Sciatic nerve (tissue), 2 donors: ENCODE results near the gene ACAD8. TPM values are rescaled to one million over a fixed set of nuclear protein-coding genes. Genes with fewer than 3 reads are reported as not detected.
"Not testable (repeated sequence)": the region's sequence is repeated elsewhere in the genome, so short reads cannot be mapped to it uniquely, and the experiment has no call there.

ENCODE experiments used
- ATAC-seq: fragments of 200-7000 bp; cut with Tn5 transposase; one replicate; pipeline ENCODE4 v1.9.1; 2020; ENCODE audit warnings: mild to moderate bottlenecking, moderate library complexity
- DNase-seq: peaks from one replicate; pipeline ENCODE4 v3.0.0-alpha.2; 2020; ENCODE audit warnings: low spot score
- intact Hi-C: fragments of 100-400 bp; cut with DNase I; formaldehyde crosslinking; loops from one replicate; pipeline ENCODE4 v1.14.2; 2022
- total RNA-seq: library from RNA; stranded (reverse); fragmentation: NEBNext Ultra II Directional; extraction: Animal tissue kit (Norgen Biotek cat#: 25700); gene quantifications from one replicate; pipeline ENCODE4 v1.2.1, GENCODE V29; 2021
- donor health status: DM: no; HTN: no; CAD: no.
- donor health status: DM: no; HTN: no; CAD: no.

The ACAD8 gene
- total RNA-seq, 1 donor from 2014 or later = 24.2 TPM

DNA sequence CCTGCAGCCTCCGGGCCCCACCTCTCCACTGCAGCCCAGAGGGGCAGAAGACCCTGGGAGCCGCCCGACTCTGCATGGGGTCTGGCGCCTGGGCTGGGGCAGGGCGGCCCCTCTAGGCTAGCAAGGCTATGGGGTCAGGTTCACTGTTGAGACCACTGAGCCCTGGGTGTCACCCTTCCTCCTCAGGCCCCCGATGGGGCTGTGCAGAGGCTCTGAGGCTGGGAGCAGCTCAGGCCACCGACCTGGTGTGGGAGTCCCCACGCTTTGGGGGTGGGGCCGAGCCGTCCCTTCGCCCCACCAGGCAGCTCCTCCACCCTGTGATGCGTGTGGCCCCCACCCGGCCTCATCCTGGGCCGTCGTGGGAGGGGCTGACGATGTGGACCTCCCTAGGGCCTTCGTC lies 28.3 kb downstream of the ACAD8 start:
- intact Hi-C loops = not testable (repeated sequence)
- ATAC-seq = peak; percentile 15

DNA sequence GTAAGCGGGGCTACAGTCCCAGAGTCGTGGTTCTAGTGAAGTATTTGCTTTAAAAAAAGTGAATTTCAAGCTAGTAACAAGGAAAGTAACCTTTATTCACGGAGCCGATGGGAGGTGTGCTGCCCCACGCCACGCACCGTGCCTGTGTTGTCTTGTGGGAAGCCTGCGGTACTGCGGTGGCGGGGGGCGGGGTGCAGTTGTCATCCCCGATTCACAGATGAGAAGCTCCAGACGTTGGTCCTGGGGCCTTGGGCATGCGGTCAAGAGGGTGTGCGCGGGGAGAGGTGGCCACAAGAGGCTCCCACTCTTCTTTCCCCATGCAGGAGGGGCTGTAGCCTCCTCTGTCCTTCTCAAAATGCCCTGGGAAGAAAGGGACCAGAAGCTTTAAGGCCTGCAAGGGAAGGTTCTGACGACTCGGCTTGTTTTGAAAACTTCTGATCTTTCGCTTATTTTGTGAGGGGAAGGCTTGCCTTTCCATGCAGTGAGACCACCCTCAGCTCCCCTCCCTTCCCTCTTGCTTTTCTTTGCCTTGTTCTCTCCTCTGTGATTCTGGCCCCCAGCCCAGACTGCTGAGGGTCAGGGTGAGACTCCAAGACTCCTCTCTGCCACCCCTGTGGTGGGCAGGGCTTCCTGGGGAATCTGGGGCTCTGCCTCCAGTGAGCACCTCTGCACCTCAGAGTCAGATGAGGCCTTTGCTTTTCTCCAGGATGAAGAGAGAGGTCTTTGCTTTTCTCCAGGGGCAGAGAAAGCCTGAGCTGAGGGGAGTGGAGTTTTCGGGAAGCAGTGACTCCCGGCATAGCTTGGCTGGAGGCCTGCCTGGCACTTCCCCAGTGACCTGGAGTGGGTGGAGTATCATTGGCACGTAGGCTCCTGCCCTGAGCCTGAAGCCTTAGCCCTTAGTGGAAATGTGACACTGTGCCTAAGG lies 29.0 kb downstream of the ACAD8 start:
- ATAC-seq (no peak), DNase-seq (peak; percentile 32)
- intact Hi-C loops = no loop called here

More for the DNA sequence above, 28.3 kb downstream of the ACAD8 start:
- not testable (repeated sequence) for DNase-seq

DNA sequence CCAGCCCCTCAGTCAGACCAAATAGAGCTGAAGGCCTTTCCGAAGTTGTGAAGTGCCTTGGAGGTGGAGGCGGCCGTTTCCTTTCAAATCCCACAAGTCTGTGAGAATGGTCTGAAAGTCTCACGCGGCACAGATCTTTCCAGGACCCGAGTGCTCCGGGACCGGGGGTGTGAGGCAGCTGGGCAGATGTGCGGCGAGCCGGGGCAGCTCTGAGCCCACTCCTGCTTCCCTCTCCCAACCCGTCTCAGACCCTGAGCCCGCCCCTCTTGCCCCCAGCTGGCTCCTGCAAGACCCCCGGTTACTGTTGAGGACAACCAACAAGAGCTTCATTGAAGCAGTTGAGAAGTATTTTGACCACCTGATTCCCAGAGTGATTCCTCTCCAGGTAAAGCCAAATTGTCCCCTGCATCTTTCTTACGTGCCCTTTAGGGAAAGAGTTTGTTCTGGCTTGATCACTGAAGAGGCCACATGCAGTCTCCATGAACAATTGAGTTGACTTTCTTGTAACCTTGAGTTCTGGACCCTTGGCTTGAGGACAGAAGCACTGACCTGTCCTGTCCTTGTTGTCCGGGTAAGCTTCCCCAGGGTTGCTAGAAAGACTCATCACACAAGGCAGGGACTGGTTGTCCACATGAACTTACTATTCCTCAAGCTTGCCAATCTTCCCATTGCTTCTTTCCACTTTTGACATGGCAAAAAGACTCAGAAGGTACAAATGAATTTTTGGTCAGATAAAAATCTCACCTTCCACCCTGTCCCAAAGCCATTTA lies 30.3 kb downstream of the ACAD8 start:
- no peak for DNase-seq
- ATAC-seq = no peak
- intact Hi-C loops = no loop called here

DNA sequence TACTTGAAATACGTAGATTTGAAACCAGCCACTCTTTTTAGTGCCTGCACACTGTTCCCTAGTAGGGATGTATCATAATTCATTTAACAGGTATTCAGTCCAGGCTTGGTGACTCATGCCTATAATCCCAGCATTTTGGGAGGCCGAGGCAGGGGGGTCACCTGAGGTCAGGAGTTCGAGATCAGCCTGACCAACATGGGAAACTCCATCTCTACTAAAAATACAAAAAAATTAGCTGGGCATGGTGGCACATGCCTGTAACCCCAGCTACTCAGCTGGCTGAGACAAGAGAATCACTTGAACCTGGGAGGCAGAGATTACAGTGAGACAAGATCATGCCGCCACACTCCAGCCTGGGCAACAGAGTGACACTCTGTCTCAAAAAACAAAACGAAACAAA lies 31.0 kb downstream of the ACAD8 start:
- ATAC-seq, DNase-seq, intact Hi-C loops: not testable (repeated sequence)

DNA sequence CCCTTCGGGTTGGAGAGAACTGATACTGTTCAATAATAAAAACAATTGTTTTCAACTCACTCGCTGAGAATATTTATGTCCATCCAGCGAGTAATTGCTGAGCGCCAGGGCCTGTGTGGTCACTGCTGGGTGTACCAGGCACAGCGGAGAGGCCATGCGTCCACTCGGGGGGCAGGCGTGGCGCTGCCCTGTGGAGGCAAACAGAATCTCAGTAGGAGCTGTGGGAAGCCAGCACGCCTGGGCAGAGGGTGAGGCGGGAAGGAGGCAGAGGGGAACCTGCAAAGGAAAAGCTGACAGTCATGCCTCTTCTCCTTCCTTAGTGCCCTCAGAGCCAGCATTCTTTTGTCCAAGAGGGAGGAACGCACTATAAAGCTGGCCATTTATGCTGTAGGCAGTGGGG lies 34.2 kb downstream of the ACAD8 start:
- DNase-seq (no peak), ATAC-seq (no peak)
- intact Hi-C loops = no loop called here

DNA sequence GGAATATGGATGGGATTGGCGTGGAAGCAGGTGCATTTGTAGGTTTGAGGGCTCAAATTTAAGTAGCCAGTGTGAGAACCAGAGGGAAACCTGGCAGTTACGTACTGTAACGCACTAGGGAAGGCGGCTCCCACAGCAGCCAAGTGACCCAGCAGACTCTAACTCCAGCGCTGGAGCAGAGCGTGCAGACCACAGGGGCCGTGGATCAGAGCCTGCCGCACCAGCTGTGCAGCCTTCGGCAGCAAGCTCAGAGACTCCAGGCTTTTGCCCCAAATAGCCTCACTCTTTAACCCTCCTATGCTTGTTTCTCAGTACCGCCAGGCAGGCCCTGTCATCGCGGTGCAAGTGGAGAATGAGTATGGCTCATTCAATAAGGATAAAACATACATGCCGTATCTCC lies 35.1 kb downstream of the ACAD8 start:
- ATAC-seq = no peak
- DNase-seq = no peak
- intact Hi-C loops = no loop called here

DNA sequence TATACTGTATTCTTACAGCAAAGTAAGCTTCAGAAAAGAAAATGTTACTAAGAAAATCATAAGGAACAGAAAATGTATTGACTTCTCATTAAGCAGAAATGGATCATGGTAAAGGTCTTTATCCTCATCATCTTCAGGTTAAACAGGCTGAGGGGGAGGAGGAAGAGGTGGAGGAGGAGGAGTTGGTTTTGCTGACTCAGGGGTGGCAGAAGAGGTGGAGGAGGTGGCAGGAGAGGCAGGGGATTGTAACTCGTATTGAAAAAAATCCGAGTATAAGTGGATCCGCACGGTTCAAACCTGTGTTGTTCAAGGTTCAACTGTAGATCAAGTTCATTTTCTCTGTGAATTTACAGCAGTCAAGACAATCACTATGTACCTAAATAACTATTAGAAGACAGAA lies 35.8 kb downstream of the ACAD8 start:
- intact Hi-C loops = no loop called here
- ATAC-seq = no peak
- no peak for DNase-seq

DNA sequence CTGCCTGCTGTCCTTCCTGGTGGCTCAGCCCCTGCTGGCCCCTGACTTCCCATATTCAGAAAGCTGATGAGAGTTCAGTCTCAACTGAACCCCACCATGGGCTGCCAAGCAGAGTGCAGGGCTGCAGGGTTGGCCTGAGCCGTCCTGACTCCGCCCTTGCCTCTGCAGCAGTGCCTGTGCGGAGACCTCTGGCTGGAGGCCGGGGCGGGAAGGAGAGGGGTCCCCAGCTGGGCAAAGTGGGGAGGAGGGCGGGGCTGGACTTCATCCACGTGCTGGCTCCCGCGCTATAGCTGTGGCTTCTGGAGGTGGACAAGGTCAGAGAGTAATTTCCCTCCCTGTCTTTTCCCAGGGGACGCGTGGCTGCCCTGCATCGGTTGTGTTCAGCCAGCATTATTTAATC lies 36.4 kb downstream of the ACAD8 start:
- DNase-seq = peak; percentile 67
- intact Hi-C loops = no loop called here
- ATAC-seq = peak; percentile 92

DNA sequence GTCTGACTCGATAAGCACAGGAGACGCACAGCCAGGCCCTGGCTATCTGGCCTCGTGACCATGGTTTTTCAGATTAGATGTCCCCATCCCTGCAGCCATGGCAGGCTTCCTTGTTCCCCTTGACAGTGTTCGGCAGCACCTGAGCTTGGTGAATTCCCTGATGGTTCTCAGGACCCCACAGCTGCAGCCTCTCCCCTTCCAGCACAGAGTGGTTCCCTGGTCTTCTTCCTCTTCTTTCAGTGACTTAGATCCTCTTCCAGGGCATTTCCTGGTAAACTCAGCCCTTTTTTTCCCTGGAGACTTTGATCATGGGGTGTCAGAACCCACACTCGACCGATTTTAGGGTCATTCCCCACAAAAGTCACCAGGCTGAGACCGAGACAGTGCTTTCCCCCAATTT lies 37.3 kb downstream of the ACAD8 start:
- intact Hi-C loops = no loop called here
- ATAC-seq (no peak), DNase-seq (no peak)

DNA sequence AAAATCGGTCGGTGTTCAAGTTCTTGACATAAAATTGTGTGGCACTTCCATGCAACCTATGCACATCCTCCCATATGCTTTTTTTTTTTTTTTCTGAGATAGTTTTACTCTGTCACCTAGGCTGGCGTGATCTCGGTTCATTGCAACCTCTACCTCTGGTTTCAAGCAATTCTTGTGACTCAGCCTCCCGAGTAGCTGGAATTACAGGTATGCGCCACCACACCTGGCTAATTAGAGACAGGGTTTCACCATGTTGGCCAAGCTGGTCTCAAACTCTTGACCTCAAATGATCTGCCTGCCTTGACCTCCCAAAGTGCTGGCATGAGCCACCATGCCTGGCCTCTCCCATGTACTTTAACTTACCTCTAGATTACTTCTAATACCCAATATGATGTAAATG lies 37.8 kb downstream of the ACAD8 start:
- ATAC-seq (no peak), DNase-seq (no peak)
- intact Hi-C loops = no loop called here

DNA sequence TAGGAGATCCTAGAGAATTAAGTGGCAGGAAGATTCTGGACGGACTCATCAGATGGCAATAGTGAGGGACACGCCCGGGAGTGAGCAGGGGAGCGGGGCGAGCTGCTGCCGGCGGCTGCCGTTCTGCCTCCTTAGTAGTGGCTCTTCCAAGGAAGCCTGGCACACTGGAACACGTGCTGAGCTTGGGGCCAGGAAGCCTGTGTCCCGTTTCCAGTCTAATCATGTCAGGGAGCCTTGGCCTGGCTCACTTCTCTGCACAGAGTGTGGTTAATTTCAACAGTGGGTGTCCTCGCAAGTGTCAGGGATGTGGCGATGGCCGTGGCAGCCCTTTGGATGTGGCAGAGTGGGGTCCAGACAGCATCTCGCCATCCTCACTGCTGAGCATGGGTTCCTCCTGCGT lies 39.3 kb downstream of the ACAD8 start:
- intact Hi-C loops = no loop called here
- ATAC-seq (no peak), DNase-seq (no peak)

DNA sequence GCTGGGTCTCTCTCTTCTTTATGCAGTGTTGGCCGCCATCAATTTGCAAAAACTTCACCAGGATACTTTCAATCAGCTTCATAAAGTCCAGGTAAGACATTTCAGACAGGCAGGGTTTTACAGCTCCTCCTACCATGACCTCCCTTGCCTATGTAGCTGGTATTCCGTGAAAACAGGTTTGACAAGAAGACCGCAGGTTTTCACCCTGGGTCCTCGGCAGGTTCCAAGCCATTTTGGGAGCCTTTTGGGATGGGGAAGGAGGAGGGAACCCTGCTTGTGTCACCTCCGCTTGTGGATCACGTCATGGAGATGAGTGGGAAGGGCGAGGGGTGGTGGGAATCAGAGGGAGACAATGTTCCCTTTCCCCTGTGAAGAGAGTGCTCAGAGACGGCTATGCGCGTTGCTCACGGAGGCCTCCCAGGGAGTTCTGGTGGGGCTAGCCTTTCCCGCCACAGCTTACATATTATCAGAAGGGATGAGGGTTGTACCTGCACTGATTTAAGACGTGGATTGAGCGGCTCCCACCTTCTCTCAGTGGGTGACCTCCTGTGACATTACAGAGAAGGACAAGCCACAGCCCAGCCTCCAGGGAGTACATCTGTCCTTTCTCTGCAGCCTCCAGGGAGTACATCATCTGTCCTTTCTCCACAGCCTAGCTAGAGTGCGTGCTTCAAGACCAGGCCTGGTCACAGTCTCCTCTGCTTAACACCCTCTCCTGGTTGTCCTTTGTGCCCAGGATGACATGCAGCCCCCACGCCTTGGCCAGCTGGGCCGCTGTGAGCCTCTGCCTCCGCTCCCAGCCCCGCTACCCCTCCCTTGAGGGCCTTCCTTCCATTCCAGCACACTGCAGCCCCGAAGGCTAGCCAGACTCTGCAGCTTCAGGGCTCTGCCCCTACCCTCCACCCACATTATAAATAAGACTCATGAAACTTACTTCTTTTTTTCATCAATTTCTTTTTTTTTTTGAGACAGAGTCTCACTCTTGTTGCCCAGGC lies 40.0 kb downstream of the ACAD8 start:
- DNase-seq = no peak
- intact Hi-C loops = no loop called here
- ATAC-seq = no peak

DNA sequence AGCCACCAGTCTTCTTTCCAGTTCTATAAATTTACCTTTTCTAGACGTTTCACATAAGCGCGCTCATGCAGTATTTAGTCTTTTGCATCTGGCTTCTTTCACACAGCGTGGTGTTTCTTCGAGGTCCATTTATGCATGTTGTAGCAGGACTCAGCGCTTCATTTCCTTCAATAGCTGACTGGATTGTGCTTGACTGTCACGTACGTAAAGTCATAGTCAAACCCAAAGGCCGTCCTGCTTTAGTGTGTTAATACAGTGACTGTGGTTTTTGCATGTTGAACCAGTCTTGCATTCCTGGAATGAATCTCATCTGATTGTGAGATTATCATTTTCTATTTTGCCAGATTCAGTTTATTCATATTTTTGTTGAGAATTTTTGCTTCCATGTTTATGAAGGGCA lies 41.3 kb downstream of the ACAD8 start:
- intact Hi-C loops = no loop called here
- no peak for ATAC-seq
- no peak for DNase-seq

DNA sequence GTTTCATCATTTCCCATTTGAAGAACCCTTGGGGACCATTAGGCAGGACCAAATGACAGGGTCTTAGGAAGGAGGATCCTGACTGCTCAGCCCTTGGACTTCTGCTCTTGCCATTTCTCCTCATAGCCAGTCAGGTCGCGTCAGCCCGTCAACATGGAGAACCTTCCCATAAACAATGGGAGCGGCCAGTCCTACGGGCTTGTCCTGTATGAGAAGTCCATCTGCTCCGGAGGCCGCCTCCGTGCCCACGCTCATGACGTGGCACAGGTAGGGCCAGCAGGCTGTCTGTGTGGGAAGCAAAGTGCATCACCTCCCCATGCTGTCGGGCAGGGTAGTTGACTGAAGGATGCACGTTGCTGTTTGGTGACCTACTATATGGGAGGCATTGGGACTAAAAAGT lies 58.9 kb downstream of the ACAD8 start:
- DNase-seq (no peak), ATAC-seq (no peak)
- intact Hi-C loops = no loop called here

DNA sequence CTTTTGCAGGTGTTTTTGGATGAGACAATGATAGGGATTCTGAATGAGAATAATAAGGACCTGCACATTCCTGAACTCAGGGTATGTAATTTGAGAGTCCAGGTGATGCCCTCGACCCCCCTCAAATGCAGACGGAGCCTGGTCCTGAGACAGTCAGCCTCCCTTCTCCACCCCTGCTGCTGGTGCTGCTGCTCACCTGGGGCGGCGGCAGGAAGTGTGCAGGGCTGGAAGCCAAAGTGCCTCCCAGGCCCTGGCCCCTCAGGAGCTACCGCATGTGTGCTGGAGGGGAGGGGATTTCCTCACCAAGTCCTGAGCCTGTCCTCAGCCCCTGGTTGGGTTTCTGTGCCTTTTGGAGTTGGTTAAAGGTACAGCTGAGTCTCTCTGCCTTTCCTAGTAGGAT lies 59.4 kb downstream of the ACAD8 start:
- DNase-seq (no peak), ATAC-seq (no peak)
- intact Hi-C loops = no loop called here

DNA sequence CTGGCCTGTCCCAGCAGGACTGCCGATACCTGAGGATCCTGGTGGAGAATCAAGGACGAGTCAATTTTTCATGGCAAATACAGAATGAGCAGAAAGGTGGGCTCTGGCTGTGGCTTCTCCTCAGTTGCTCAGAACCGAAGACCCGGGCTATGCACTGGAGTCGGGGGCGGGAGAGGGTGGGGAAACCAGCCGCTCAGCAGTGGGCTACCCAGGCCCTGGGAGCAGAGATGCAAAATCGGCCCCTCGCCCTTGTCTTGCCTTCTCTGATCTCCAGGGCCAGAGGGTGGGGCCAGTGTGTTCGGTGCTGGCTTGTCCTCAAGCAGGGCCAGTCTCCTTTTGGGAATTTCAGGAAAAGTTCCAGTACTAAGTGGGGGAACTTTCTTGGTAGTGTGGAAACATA lies 60.0 kb downstream of the ACAD8 start:
- intact Hi-C loops = no loop called here
- DNase-seq (no peak), ATAC-seq (no peak)

DNA sequence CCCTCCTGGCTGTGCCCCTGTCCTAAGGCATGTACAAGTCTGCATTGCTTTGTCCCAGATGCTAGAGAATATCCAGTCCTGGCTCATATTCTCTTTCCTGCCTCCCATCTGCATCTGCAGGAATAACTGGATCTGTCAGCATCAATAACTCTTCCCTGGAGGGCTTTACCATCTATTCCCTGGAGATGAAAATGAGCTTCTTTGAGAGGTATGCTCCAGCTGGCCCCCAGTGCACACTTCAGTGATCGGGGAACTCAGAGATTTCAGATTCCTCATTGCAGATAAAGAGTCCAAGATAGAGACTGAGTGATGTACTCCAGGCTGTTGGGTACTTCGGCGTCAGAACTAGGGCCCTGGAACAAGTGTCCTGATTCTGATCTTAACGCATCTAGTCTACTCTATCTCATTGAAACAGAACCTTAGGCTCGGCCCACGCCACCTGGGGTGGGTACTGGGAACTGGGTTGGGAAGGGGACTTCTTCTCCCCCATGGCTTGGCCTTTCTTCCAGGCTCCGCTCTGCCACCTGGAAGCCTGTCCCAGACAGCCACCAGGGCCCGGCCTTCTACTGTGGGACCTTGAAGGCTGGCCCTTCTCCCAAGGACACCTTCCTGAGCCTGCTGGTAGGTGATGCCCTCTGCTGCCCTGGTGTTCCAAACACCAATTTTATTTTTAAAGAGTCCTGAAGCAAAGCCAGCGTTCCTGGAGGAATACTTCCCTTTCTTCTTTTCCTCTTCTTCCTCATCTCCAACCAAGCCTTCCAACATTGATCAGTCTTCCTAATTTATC lies 60.6 kb downstream of the ACAD8 start:
- no peak for ATAC-seq
- intact Hi-C loops = no loop called here
- no peak for DNase-seq
